Common myeloid progenitor, CD34-positive (primary cell): Measurements from ENCODE around the gene SUGCT.

Source experiments
- CTCF ChIA-PET: fragments of 350-600 bp; sonication (Branson Sonifier 250); formaldehyde crosslinking; loops from one replicate; lab custom pipeline; 2021; ENCODE audit warnings: antibody characterized with exemption; lab: Charles Lee
- POLR2A ChIA-PET: fragments of 350-600 bp; sonication (Branson Sonifier 250); formaldehyde crosslinking; loops from one replicate; lab custom pipeline; 2021; ENCODE audit warnings: antibody characterized with exemption; lab: Charles Lee
- DNase-seq, 3 donors: peaks; one replicate each; pipeline versions ENCODE4 v3.0.0 to v3.0.0-alpha.2; 2013
- H3K27ac ChIP-seq, 2 experiments: 1 replicate in 1 of 2; 2 replicates in 1 of 2; pipeline ENCODE4 v1.7.0; 2013; ENCODE audit warnings: inconsistent platforms in 2 of 2, low read length in 2 of 2, mild to moderate bottlenecking in 2 of 2, low read depth in 1 of 2, moderate library complexity in 1 of 2; ENCODE audit not compliant: severe bottlenecking in 2 of 2, insufficient read depth in 1 of 2, poor library complexity in 1 of 2
- H3K27me3 ChIP-seq, 5 experiments: replicated peaks in 2 of 5; 1 replicate in 3 of 5; 2 replicates in 2 of 5; pipeline versions ENCODE4 v1.6.1 to v1.7.0; 2013; ENCODE audit warnings: low read length in 4 of 5, mild to moderate bottlenecking in 2 of 5, moderate library complexity in 2 of 5, inconsistent platforms in 1 of 5; ENCODE audit not compliant: insufficient read depth in 5 of 5, control insufficient read depth in 4 of 5
- H3K36me3 ChIP-seq, 4 experiments: 1 replicate in 2 of 4; 2 replicates in 2 of 4; pipeline versions ENCODE4 v1.6.1 to v1.7.0; 2013; ENCODE audit warnings: low read length in 3 of 4, control low read depth in 1 of 4, mild to moderate bottlenecking in 1 of 4; ENCODE audit not compliant: control insufficient read depth in 4 of 4, insufficient read depth in 4 of 4
- H3K4me1 ChIP-seq, 4 experiments: 1 replicate in 3 of 4; 2 replicates in 1 of 4; pipeline versions ENCODE4 v1.6.1 to v1.7.1; 2013; ENCODE audit warnings: low read length in 3 of 4, mild to moderate bottlenecking in 3 of 4, control low read depth in 1 of 4, inconsistent platforms in 1 of 4, moderate library complexity in 1 of 4; ENCODE audit not compliant: control insufficient read depth in 4 of 4, insufficient read depth in 4 of 4; ENCODE audit errors: control extremely low read depth in 1 of 4
- H3K4me3 ChIP-seq, 7 experiments: 1 replicate in 4 of 7; 2 replicates in 3 of 7; pipeline versions ENCODE4 v1.5.1 to v1.7.0; 2013; ENCODE audit warnings: mild to moderate bottlenecking in 7 of 7, low read length in 6 of 7, moderate library complexity in 6 of 7, inconsistent platforms in 2 of 7, low read depth in 2 of 7, control low read depth in 1 of 7; ENCODE audit not compliant: insufficient read depth in 4 of 7, control insufficient read depth in 1 of 7; ENCODE audit errors: extremely low read depth in 1 of 7
- H3K9me3 ChIP-seq, 5 experiments: 1 replicate in 4 of 5; 2 replicates in 1 of 5; pipeline versions ENCODE4 v1.6.1 to v1.7.1; 2013; ENCODE audit warnings: low read length in 4 of 5, mild to moderate bottlenecking in 2 of 5, inconsistent platforms in 1 of 5, low read depth in 1 of 5, moderate library complexity in 1 of 5; ENCODE audit not compliant: control insufficient read depth in 4 of 5, insufficient read depth in 2 of 5; ENCODE audit errors: control extremely low read depth in 1 of 5
- WGBS: methylation state at CpG from one replicate; pipeline ENCODE4 v1.1.5; 2013; ENCODE audit not compliant: insufficient coverage; 5-methylcytosine and 5-hydroxymethylcytosine counted together

The SUGCT gene

GRCh38 chr7:40828686-40829600 is 694.1 kb downstream of the SUGCT start:
- 98% methylated on average over 7 of the region's 10 CpGs for WGBS
- DNase-seq: no peak
- Histone ChIP-seq H3K4me1 (no peaks in the 10 kb centered on the region), H3K27me3 (no peaks in the 10 kb centered on the region), H3K36me3 (no peaks in the 10 kb centered on the region), H3K9me3 (no peaks in the 10 kb centered on the region), H3K4me3 (no peak overlapping the region), H3K27ac (no peak overlapping the region)
- POLR2A ChIA-PET: no interaction called here
- CTCF ChIA-PET: interaction anchor here (0.9 kb wide), 1 partner anchor 549 kb away, joined by 3 read pairs; no protein-coding TSS in a partner anchor

GRCh38 chr7:40833191-40833887 is 698.5 kb downstream of the SUGCT start:
- Histone ChIP-seq H3K27me3 (no peaks in the 10 kb centered on the region), H3K4me3 (no peak overlapping the region), H3K4me1 (no peaks in the 10 kb centered on the region), H3K9me3 (no peaks in the 10 kb centered on the region), H3K27ac (no peak overlapping the region), H3K36me3 (no peaks in the 10 kb centered on the region)
- ChIA-PET CTCF (no interaction called here), POLR2A (no interaction called here)
- WGBS: 100% methylated on average over 2 of the region's 3 CpGs
- DNase-seq: no peak

- Histone ChIP-seq H3K4me1 (no peaks in the 10 kb centered on the region), H3K36me3 (no peaks in the 10 kb centered on the region), H3K27me3 (no peaks in the 10 kb centered on the region), H3K4me3 (no peak overlapping the region), H3K9me3 (no peaks in the 10 kb centered on the region), H3K27ac (no peak overlapping the region)
- WGBS: 60% methylated on average over 1 of the region's 2 CpGs
- CTCF ChIA-PET: no interaction called here
- POLR2A ChIA-PET: no interaction called here
- DNase-seq: peak; percentile 1 to 18 (median 15)
These were observed 699.1 kb downstream of the SUGCT start for GRCh38 chr7:40833888-40834234.

- CTCF ChIA-PET: no interaction called here
- Histone ChIP-seq H3K9me3 (peaks cover 0 to 12% (median 0%) of the 10 kb centered on the region in 5 experiments), H3K4me3 (no peak overlapping the region), H3K36me3 (no peaks in the 10 kb centered on the region), H3K27ac (no peak overlapping the region), H3K27me3 (no peaks in the 10 kb centered on the region), H3K4me1 (no peaks in the 10 kb centered on the region)
- POLR2A ChIA-PET: no interaction called here
- peak in 2 of 3 donors; percentile 21 to 42 for DNase-seq
- 81% methylated on average over 3 of the region's 6 CpGs for WGBS
These were observed 701.4 kb downstream of the SUGCT start for GRCh38 chr7:40836218-40836617.

GRCh38 chr7:40839881-40840280 is 705.1 kb downstream of the SUGCT start:
- Histone ChIP-seq H3K36me3 (no peaks in the 10 kb centered on the region), H3K27me3 (no peaks in the 10 kb centered on the region), H3K4me3 (no peak overlapping the region), H3K4me1 (no peaks in the 10 kb centered on the region), H3K27ac (no peak overlapping the region), H3K9me3 (peaks cover 0 to 20% (median 2%) of the 10 kb centered on the region in 5 experiments)
- CTCF ChIA-PET: no interaction called here
- WGBS: 95% methylated on average over 3 of the region's 3 CpGs
- POLR2A ChIA-PET: no interaction called here
- no peak for DNase-seq

- CTCF ChIA-PET: no interaction called here
- POLR2A ChIA-PET: no interaction called here
- no peak for DNase-seq
- H3K27me3 ChIP-seq: no peaks in the 10 kb centered on the region
- H3K27ac ChIP-seq: no peak overlapping the region
- H3K4me1 ChIP-seq: no peaks in the 10 kb centered on the region
- H3K4me3 ChIP-seq: no peak overlapping the region
- H3K9me3 ChIP-seq: peaks cover 0 to 20% (median 2%) of the 10 kb centered on the region in 5 experiments
- no peaks in the 10 kb centered on the region for H3K36me3 ChIP-seq
These were observed 706.2 kb downstream of the SUGCT start for GRCh38 chr7:40840990-40841389.

- Histone ChIP-seq H3K27ac (no peak overlapping the region), H3K4me1 (no peaks in the 10 kb centered on the region), H3K27me3 (no peaks in the 10 kb centered on the region), H3K9me3 (peaks cover 0 to 20% (median 2%) of the 10 kb centered on the region in 5 experiments), H3K4me3 (no peak overlapping the region), H3K36me3 (no peaks in the 10 kb centered on the region)
- POLR2A ChIA-PET: no interaction called here
- CTCF ChIA-PET: interaction anchor here (2.1 kb wide), 1 partner anchor 7 kb away, joined by 6 read pairs; no protein-coding TSS in a partner anchor
- no peak for DNase-seq
These were observed 707.8 kb downstream of the SUGCT start for GRCh38 chr7:40842641-40843040.
